GM19351 (cell line): ENCODE measurements around the gene CORO1A.
"Not testable (repeated sequence)": the region's sequence is repeated elsewhere in the genome, so short reads cannot be mapped to it uniquely, and the experiment has no call there.

Experiments
- ATAC-seq: cut with Tn5 transposase; IDR thresholded peaks from one replicate; pipeline ENCODE4 v1.9.1; 2021; ENCODE audit warnings: mild to moderate bottlenecking, moderate library complexity; ENCODE audit not compliant: unreplicated experiment

The CORO1A gene

GRCh38 chr16:30199608-30200343 is 16.4 kb downstream of the CORO1A start:
- not testable (repeated sequence) for ATAC-seq

- ATAC-seq = not testable (repeated sequence)
Measured at GRCh38 chr16:30205541-30206236, 22.3 kb downstream of the CORO1A start.

- ATAC-seq = not testable (repeated sequence)
Measured at GRCh38 chr16:30206252-30206651, 22.9 kb downstream of the CORO1A start.

DNA sequence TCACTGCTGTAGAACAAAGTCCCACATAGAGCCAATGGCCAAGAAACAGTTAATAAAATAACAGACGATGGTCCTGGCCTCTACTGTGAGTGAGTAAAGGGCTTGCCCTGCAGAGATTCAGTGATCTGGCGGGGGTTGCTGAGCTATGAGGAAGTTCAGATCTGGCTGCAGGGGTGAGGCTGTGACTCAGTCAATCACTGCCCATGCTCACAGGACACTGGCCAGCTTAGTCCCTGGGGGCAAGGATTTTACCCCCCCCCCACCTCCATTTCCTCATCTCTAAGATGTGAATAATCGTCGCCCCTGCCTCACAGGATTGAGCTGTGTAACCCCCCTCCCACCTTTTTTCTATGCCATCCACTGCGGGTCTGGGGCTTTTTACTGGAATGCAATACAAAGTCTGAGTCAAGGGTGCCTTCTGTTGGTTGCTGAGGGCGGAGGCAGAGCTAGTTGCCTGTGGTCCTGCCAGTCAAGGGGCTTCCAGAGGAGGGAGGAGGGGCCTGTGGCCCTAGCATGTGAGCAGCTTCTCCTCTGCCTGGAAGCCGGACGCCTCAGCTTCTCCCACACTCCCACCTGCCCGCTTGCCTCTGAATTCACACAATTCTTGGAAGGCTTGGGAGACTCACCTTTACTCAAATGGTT is 23.8 kb downstream of the CORO1A start:
- not testable (repeated sequence) for ATAC-seq

DNA sequence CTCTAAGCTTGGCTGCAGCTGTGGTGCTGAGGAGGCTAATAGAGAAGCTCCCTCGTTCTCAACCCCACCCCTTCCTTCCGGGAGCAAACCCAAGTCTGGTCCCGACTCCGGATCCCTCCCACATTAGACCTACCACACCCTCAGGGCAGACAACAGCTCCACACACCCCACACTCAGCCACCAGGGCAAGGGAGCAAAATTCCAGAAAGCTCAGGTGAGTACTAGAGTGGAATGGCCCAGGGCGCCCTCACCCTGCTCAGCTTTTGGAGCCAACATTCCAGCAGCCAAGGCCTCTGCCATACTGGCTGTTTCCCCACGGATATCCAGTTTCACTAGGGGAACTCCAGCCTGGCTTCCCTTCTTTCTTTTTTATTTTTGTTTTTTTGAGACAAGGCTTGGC is 25.6 kb downstream of the CORO1A start:
- ATAC-seq = not testable (repeated sequence)

DNA sequence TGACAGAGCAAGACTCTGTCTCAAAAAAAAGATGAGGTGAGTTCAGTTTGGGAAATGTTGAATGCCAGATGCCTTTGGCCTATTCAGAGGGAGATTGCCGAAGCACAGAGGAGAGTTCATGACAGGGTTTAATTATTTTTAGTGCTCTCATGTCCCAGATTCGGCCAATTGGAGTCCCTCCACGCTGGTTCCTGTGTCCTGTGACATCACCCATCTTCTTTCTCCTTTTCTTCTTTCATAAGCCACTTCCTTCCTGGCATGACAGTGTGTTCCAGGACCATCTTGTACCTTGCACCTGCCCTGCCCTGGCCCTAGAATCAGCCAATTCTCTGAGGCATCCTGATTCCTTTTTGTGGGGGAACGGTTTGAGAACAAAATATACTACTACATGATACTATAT is 28.0 kb downstream of the CORO1A start:
- not testable (repeated sequence) for ATAC-seq

- ATAC-seq = not testable (repeated sequence)
Measured at GRCh38 chr16:30217082-30217481, 33.7 kb downstream of the CORO1A start.
